Measurements from ENCODE around the gene ATXN1.
"Not testable (repeated sequence)": the region's sequence is repeated elsewhere in the genome, so short reads cannot be mapped to it uniquely, and the experiment has no call there.

ATXN1 gene

DNA sequence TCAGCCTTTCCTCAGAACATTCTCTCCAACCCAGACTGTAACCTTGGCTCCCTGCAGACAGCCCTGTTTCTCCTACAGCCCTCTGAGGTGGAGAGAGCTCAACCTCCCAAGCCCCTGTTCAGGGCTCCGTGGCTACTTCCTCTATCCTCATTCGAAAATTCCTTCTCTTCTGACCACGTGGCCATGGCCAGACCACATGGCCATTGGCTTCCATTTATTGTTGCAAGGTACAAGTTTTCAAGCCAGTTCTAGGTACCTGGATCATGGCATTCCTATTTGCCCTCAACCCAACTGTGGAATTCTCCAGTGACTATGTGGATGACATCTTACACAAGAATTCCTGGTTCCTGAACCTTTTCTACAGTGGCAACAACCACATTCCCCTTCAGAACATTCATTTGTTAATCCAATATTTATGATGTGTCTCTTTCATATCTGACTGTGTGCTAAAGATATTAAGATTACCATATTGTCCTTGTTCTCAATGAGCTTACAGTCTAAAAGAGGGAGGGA lies 361.0 kb downstream of the ATXN1 start:
- DNase-seq, result no peak

DNA sequence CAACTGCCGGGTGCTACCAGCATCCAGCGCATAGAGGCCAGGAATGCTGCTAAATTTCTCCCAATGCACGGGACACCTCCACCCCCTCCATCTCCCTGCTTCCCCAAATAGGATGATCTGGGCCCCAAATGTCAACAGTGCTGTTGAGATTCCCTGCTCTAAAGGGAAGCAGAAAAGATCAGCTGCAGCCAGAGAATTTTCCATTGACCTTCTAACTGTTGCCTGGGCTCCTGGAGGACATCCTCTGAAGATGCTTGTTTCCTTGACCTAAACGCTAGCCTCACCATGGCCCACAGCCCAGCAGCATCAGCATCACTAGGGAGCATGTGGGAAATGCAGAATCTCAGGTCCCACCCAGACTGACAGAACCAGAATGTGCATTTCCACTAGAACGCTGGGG lies 361.6 kb downstream of the ATXN1 start:
- no peak for DNase-seq

DNA sequence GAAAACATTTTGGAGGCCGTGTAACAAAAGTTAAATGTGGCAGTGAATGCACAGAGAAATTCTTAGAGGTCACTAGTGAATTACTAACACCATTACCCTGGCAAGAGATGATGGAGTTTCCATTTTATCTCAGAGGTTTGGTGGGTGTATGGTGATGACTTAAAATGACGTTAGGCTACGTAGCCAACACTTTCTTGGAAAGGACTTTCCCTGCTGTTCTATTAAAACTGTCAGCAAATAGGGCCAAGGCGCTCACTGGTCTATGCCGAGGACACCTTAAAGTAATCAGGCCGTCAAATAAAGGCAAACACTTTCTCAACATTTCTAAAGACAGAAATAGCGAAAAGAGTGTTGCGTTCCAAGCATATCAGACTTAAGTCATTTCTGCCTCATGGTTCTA lies 362.1 kb downstream of the ATXN1 start:
- DNase-seq, result no peak

DNA sequence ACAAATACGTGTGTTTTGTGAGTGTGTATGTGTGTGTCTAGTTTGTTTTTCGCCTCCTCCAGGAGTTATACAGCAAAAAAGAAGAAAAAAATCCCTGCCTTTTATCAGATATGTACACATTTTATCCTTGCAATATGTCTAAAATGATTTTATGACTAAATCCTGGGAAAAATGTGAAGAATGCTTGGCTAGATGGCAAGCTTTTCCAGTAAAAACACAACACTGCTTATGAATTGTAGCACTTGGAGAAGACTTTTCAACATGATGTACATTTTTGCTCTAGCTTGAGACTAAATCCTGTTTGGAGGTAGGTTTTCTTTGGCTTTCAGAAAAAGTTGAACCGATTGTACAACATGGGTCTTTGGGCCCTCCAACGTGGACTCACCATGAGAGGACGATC lies 362.7 kb downstream of the ATXN1 start:
- DNase-seq, result no peak

DNA sequence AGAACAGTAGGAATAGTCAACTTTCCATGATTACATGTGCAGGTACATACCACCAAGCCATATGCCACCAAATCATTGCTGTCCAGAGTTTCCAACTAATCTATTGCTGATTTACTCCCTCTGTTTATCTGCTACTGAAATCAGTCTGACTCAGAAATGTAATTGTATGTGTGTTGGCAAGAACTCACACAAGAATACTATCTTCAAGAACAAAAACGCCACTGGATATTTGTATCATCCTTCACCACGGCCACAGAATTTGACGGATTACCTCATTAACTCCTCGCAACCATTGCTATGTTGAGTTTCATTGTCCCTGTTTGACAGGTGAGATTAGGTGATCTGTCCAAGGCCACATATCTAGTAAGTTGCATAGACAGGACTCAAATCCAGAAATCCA lies 363.6 kb downstream of the ATXN1 start:
- DNase-seq, result no peak

DNA sequence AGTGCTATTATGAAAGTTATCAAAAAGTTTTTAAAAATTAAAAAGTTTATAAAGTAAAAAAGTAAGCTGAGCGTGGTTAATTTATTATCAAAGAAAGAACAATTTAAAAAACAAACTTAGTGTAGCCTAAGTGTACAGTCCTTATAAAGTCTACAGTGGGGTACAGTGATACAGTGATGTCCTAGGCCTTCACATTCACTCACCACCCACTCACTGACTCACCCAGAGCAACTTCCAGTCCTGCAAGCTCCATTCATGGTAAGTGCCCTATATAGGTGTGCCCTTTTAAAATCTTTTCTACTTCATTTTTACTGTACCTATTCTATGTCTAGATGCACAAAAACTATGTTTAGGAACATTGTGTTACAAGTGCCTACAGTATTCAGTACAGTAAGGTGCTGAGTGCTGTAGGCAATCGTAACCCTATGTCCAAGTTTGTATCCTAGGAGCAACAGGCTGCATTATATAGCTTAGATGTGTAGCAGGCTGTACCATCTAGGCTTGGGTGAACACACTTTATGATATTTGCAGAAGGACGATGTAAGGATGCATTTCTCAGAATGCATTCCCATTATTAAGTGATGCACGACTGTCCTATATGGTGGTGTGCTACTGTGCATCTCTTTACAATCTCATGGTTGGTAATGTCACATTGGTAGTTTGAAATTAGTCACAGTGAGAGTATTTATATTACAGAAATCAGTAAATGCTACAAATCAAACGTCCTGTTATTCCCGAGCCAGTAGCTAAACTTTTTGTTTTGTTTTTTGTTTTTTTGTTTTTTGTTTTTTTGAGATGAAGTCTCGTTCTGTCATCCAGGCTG lies 364.6 kb downstream of the ATXN1 start:
- DNase-seq, result no peak

DNA sequence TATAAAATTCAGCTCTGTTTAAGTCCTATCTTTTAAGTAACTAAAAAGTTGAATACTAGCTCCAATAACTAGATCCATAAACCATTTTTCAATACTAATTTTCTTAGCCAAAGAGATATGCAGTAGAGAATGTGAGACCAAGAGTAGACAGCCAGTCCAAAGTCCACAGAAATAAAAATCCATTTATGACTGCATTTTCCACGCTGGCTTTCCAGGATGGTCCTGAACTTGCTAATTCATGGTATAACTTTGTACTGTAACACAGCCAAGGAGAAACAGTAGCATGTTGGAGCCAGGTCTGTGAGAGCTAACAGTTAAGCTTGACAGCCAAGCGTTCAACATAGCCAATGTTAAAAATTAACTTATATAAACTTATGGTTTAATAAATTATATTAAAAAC lies 366.6 kb downstream of the ATXN1 start:
- DNase-seq, result no peak

DNA sequence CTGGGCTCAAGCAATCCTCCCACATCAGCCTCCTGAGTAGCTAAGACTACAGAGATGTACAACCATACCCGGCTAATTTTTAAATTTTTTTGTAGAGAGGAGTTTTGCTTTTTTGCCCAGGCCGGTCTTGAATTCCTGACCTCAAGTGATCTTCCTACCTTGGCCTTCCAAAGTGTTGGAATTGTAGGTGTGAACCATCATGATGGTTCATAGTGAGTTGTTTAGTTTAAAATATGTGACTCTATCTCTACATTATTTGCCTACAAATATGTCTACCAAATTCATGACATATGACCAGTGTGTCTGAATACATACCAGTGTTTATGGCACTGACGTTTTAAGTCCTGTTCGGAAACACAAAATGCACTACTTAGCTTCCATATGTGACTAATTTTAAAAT lies 367.9 kb downstream of the ATXN1 start:
- no peak for DNase-seq

DNA sequence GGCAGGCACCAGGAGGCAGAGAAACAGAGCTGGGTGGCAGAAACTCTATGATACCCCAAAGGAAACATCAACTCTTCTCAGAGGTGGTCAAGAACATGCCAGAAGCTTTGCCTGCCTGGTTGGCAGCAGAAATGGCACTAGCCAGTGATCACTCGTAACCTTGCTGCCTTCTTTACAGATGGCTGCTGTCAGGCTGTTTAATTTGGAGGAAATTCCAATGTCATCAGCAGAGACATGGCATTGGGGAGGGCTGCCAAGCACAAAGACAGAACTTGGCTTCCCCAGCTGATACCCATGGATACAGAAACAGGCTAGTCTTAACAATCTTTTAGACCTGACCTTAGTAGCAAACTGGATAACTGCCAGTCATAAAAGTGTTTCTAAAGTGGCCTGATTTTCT lies 369.2 kb downstream of the ATXN1 start:
- no peak for DNase-seq

DNA sequence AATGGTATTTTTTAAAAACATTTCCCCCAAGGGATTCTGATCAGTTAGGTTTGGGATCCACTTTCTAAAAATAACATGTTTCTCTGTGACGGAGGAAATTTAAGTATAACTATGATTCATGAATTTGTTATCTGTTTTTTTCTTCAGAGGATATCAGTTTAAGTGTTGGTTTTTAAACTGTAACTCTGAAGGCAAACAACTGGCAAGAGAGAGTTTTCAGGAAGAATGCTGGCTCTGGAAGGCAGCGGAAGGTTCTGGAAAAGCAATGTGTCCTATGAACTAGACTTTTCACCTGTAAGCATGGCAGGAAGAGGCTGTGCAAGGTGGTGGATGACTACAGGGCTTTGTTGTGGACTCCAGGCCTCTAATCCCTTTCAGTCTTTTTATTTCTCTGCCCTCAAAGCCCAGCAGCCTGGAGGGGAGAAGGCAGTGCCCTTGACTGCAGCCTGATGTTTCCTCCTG lies 369.8 kb downstream of the ATXN1 start:
- no peak for DNase-seq

DNA sequence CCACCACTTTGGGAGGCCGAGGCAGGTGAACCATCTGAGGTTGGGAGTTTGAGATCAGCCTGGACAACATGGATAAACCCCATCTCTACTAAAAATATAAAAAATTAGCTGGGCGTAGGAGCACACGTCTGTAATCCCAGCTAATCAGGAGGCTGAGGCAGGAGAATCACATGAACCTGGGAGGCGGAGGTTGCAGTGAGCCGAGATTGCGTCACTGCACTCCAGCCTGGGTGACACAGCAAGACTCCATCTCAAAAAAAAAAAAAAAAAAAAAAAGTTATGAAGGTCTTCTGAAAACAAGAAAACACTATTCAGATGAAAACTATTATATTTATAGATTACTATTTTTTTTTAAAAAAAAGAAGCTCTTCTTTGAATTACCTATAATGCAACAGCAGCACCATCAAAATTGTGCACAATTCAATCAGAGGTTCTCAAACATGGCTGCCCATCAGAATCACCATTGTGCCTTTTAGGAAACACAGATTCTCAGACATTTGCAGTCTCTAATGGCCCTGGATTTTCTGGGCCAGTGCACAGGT lies 370.3 kb downstream of the ATXN1 start:
- DNase-seq, result not testable (repeated sequence)

DNA sequence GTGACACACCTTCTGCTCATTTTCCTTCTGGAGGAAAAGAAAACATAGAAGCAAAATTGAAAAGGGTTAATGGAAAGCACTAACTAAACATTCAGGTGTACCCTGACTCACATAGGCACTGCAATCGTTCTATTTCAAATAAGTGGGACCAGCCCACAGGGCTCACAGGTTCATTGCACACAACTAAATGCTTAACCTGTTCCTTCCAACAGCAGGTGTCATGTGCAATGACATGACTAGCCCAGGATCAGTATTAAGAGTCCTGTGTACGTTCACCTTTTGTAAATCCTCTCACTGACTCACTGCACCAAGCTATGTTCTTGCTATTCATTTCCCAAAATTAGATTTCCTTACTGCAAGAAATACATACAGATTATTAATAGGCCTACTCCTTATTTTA lies 371.6 kb downstream of the ATXN1 start:
- DNase-seq, result no peak

DNA sequence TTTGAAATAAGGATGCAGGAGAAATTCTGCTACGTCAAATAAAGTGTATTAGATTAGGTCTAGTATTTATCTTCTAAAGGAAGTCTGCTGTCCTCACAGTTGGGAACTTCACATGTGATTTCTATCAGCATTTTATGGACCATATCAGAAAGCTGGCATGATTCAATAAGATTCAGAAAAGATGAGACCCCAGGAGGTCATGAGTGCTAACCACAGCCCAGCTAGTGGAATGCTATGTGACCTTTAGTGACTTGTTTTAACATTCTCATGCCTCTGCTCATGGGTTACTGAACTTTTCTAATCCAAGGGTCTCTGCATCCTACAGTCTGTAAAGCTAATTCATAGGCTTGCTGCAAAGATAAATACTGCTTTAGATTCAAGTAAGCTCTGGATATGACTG lies 372.8 kb downstream of the ATXN1 start:
- DNase-seq, result no peak

DNA sequence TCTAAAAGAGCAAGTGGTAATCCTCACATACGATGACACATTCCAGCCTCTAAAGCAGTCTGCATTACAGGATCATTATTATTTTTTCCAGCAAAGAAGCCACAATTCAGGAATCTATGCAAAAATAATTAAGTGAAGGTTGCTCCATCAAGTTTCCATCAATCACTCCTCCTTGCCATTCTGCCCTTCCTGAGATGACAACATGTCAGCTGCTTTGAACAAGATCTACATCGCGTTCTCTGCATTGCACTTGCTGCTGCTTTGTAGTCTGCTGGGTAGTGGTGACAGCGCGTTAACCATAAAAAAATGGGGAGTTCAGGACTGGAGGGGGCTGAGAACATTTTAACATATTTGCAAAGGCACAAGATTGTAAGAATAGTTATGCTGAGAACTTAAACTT lies 375.2 kb downstream of the ATXN1 start:
- DNase-seq, result no peak

DNA sequence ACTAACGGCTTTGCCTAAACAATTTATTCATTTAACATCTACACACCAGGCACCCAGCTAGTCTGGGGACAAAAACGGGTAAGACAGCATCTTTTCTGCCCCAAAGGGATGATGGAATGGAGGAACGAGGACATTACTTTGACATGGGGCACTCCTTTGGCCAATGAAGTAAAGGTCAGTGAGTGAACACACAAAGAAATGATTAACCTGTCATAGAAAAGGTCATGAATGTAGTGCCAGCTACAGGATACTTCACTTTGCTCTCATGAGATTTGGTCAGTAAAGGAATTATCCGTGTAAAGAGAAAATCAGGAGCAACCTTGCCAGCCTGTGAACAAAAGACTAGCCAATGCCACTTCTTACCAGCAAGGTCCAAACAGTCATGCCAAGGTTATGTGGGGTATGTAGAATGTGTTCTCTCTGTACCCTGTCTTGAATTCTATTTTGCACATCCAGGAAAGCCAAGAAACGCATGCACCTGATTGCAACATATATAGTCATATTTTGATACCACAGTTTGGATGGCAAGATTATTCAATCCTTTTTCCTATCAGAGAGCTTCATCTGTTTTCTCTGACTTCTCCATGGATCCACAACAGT lies 377.6 kb downstream of the ATXN1 start:
- no peak for DNase-seq

DNA sequence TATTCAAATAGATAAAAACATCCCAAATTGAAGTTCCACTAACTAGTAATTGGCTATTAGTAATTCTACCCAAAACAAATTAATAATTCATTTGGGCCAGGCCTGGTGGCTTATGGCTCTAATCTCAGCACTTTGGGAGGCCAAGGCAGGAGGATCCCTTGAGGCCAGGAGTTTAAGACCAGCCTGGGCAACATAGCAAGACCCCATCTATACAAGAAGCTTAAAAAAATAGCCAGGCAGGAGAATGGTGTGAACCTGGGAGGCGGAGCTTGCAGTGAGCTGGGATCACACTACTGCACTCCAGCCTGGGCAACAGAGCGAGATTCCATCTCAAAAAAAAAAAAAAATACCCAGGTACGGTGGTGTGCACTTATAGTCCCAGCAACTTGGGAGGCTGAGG lies 379.3 kb downstream of the ATXN1 start:
- DNase-seq, result not testable (repeated sequence)

DNA sequence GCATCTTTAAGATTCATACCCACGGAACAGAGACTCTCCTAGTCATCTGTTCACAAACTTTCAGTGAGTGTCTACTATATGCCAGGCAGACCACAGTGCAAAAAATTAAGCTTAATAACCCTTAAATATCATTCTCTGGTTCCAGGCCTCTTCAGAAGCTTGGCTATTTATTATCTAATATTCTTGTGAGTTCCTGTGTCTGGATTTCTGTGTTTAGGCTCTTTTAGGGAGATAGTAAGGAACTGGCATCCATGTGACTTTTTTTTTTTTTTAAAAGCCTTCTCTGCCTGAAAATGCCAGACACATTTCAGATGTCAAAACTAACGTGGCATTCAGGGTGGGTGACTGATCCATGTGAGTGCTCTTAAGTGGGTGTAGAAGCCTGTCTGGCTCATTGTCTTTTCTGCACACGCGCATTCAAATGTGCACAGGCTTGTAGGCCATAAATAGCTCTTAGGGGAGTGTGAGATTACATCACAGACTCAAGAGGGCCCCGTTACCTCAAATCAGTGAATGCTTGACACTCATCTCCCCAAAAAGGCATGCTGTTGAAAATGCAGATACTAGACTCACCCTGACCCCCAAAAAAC lies 380.9 kb downstream of the ATXN1 start:
- DNase-seq, result no peak

DNA sequence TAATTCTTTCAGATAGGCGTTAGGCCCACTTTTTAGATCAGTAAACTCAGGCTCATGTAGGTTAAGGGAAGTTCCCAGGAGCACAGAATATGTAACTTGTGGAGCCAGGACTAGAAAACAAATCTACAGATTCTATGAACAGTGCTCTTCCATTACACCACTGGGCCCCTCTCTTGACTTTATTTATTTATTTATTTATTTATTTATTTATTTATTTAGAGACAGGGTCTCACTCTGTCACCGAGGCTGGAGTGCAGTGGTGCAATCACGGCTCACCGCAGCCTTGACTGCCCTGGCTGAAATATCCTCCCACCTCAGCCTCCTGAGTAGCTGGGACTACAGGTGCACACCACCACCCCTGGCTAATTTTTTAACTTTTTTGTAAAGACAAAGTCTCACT lies 382.9 kb downstream of the ATXN1 start:
- DNase-seq, result not testable (repeated sequence)

DNA sequence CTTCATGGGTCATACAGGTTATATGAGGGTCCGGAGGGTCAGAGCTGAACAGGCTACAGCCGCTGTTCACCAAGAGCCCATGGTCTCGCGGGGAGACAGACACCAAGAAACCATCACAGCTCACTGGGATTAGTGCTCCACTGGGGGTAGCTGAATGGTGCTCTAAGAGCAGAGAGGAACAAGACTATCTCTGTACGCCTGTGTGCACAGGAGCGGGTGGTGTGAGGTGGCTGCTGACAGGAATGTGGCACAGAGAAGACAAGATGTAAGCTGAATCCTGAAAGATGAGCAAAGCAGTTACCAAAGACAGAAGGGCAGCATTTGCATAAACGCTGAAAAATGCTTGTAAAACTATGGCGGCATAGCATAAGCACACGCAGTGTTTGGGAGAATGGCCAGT lies 383.8 kb downstream of the ATXN1 start:
- DNase-seq, result peak; percentile 21

DNA sequence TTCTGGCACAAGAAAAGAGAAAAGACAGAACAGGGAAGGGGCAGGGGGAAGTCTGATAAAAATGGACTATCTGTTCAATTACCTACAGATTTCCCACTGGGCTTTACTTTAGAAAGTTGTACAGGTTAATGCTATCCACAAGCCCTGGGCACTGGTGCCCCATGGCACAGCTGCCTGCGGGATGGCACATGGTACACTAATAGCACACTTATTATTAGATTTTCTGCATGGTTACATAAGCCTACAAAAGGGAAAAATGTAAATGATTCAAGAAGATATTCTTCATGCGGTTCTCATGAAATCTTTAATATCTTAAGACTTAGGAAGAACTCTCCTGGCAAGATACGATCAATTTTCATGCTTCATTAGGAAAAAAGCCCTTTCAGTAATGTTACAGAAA lies 385.4 kb downstream of the ATXN1 start:
- no peak for DNase-seq

DNA sequence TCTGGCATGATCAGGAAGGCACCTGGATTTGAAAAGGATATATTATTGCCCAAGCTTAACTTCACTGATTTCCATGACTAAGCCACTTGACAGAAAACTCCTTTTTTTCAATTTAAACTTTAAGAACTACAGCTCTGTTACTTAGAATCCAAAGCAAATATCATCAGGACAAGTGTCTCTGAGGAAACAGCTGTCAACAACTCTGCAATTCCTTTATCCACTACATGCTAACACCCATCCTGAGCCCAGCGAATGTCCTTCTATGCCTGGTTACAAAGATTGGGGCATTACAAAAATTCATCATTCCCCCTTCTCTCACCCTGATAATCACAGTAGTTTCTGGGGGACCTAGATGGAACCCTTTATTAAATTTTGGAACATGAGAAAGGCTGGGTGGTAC lies 386.1 kb downstream of the ATXN1 start:
- DNase-seq, result no peak

DNA sequence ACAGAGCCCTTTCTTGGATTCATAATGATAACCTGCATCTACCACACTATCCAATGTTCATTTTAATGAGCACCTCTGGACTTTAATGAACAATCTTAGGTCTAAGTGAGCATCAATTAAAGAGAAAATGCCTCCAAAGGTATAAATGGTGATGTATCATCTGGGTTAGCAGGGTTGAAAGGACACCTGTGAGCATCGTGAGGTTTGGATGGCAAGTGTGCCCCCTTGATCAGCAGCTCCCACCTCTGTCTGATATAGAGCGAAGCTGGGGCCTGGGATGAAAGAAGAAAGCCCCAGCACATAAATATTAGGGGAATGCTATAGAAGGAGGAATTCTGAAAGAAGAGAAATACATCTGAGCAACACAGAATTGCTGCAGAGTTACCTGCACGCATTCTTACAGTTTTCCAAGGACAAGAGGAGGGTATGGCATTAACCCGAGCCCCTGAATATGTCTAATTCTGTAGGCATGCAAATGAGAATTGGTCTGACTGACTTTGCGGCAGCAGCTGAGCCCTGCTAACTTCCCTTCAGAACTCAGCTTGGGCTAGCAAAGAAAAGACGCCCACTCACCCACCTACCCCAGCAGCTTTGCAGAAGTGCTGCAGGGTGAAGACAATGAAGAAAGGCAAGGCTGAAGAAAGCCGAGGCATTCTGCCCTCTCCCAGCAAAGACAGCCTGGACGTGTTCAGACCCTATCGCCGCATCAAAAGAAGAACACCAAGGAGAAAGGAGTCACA lies 386.6 kb downstream of the ATXN1 start:
- DNase-seq, result no peak

DNA sequence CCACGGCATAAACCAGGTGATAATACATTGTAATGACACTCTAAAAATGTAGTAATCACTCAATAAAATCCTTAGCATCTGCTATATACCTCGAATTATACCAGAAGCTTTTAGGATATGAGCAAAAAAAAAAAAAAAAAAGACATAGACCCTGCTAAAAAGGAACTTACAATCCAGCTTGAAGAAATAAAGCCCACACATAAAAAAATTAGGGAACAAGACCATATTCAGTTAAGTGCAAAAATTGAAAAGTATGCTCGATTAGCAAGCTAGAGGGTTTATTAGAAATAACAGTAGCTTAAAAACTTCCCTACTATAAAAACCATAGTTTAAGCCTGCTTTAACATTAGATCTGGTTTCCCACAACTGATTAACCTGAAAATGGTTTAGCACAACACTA lies 387.2 kb downstream of the ATXN1 start:
- DNase-seq, result no peak
